IPS-20b (cell line): ENCODE results near the gene EML1.

Experiments used
- H3K27ac ChIP-seq: one replicate; pipeline ENCODE4 v1.5.1; 2013; ENCODE audit warnings: low read length
- H3K27me3 ChIP-seq: 2 replicates; pipeline ENCODE4 v1.6.1; 2013; ENCODE audit warnings: mild to moderate bottlenecking, low read length, inconsistent platforms; ENCODE audit not compliant: insufficient read depth
- H3K36me3 ChIP-seq: 2 replicates; pipeline ENCODE4 v1.6.1; 2013; ENCODE audit warnings: low read depth, mild to moderate bottlenecking, inconsistent platforms, low read length, moderate library complexity; ENCODE audit not compliant: insufficient read depth
- H3K4me1 ChIP-seq: 2 replicates; pipeline ENCODE4 v1.6.1; 2013; ENCODE audit warnings: mild to moderate bottlenecking, control low read depth, inconsistent platforms, low read length, moderate library complexity; ENCODE audit not compliant: insufficient read depth
- H3K4me3 ChIP-seq: 2 replicates; pipeline ENCODE4 v1.5.1; 2013; ENCODE audit warnings: mild to moderate bottlenecking, low read length, inconsistent platforms
- H3K9ac ChIP-seq: 2 replicates; pipeline ENCODE4 v1.6.1; 2013; ENCODE audit warnings: low read depth, mild to moderate bottlenecking, inconsistent platforms, low read length, moderate library complexity
- H3K9me3 ChIP-seq: 2 replicates; pipeline ENCODE4 v1.6.1; 2013; ENCODE audit warnings: mild to moderate bottlenecking, low read depth, low read length, inconsistent platforms; ENCODE audit not compliant: insufficient read depth

Gene EML1

DNA sequence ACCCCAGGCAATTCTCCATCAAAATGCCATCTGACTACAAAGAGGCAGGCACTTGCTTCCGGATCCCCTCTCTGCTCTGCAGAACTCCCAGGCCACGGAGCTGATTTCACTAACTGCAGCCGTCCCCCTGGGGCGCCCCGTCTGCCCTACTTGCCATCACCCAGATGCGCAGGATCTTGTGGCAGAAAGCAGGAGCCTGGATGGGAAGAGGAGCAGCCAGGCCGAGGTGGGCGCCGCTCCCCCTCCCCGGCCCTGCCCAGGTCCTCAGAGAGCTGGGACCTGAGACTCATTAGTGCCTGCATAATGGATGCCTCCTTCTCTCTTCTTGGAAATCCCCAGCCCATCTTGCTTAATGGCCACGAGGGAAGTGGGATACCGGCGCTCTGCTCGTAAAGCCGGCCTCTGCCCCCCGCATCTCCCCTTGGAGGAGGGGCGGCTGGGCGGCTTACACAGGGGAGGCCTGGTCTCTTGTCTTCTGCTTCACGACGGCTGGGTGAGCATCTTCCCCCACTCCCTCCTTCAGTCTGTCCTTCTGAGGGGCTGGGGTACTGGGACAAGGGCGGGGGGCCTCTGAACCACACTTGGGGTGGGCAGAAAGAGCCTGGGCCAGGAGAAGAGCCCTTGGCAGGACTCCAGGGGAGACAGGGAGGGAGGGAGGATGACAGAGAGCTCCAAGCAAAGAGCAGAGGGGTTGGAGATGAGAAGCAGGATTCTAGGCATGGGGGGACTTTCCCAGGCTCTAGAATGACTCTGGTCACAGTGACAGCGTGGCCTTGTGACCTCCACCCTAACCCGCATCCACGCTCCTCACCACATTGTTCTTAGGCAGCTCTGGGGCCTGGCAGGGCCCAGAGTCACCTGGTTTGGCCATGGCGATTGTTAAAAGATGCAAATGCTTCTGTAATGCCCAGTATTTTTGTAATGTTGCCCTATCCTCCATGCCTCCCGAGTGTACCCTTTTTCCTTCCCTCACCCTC, 19.4 kb upstream of the EML1 start:
- H3K27me3 ChIP-seq = no peaks in the 10 kb centered on the region
- peaks cover 22% of the 10 kb centered on the region for H3K4me1 ChIP-seq
- H3K9ac ChIP-seq = no peak overlapping the region; the same call in 1 of the 2 replicates
- peaks cover 4% of the 10 kb centered on the region; the same call in 1 of the 2 replicates for H3K9me3 ChIP-seq
- no peak overlapping the region for H3K27ac ChIP-seq
- no peaks in the 10 kb centered on the region for H3K36me3 ChIP-seq
- H3K4me3 ChIP-seq = no peak overlapping the region

- no peak overlapping the region for H3K4me3 ChIP-seq
- peaks cover 22% of the 10 kb centered on the region for H3K4me1 ChIP-seq
- no peaks in the 10 kb centered on the region for H3K27me3 ChIP-seq
- H3K9ac ChIP-seq = no peak overlapping the region
- peaks cover 5% of the 10 kb centered on the region; the same call in 1 of the 2 replicates for H3K9me3 ChIP-seq
- no peak overlapping the region for H3K27ac ChIP-seq
- no peaks in the 10 kb centered on the region for H3K36me3 ChIP-seq
Observed at GRCh38 chr14:99774556-99775307, 18.5 kb upstream of the EML1 start.

DNA sequence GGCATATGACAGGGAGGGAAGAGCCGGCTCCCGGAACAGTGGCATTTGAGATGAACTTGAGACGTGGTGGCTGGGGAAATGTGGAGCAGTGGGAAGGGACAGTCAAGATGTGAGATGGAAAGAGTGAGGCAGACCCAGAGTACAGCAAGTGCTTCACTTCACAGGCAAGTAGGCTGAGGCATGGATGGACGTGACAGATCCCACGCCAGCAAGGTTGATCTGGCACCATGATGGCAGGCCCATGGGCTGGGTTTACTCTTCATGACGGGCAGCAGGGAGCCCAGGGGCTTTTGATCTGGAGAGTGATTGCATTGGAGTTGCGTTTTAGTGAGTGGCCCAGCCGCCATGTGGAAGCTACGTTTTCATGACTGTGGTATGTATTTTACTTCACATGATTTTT, 17.9 kb upstream of the EML1 start:
- Histone ChIP-seq H3K36me3 (no peaks in the 10 kb centered on the region), H3K9ac (no peak overlapping the region), H3K27me3 (no peaks in the 10 kb centered on the region), H3K4me3 (no peak overlapping the region), H3K4me1 (peaks cover 22% of the 10 kb centered on the region), H3K9me3 (peaks cover 5% of the 10 kb centered on the region; the same call in 1 of the 2 replicates), H3K27ac (no peak overlapping the region)

- Histone ChIP-seq H3K9ac (no peak overlapping the region), H3K4me3 (no peak overlapping the region), H3K27me3 (no peaks in the 10 kb centered on the region), H3K27ac (no peak overlapping the region), H3K4me1 (peaks cover 22% of the 10 kb centered on the region), H3K9me3 (peaks cover 5% of the 10 kb centered on the region; the same call in 1 of the 2 replicates), H3K36me3 (no peaks in the 10 kb centered on the region)
Observed at GRCh38 chr14:99777951-99778350, 15.3 kb upstream of the EML1 start.

DNA sequence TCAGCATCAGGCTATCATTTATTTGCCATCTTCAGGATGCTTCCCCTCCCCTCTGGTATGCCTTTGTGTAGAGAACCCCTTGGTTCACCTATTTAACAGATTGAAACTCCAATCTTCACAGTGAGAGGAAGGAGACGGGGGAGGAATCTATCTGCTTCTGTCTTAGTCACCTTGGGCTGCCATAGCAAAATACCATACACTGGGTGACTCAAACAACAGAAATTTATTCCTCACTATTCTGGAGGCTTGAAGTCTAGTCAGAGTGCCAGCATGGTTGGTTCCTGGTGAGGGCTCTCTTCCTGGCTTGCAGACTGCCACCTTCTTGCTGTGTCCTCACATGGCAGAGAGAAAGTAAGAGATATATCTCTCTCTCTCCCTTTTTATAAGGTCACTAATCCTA, 13.5 kb upstream of the EML1 start:
- no peak overlapping the region for H3K27ac ChIP-seq
- no peak overlapping the region for H3K9ac ChIP-seq
- no peak overlapping the region for H3K4me3 ChIP-seq
- H3K27me3 ChIP-seq = no peaks in the 10 kb centered on the region
- peaks cover 6% of the 10 kb centered on the region for H3K4me1 ChIP-seq
- peaks cover 5% of the 10 kb centered on the region; the same call in 1 of the 2 replicates for H3K9me3 ChIP-seq
- no peaks in the 10 kb centered on the region for H3K36me3 ChIP-seq

GRCh38 chr14:99780690-99781089, 12.5 kb upstream of the EML1 start:
- Histone ChIP-seq H3K36me3 (no peaks in the 10 kb centered on the region), H3K4me1 (no peaks in the 10 kb centered on the region), H3K27me3 (no peaks in the 10 kb centered on the region), H3K27ac (no peak overlapping the region), H3K9ac (no peak overlapping the region), H3K4me3 (no peak overlapping the region), H3K9me3 (peaks cover 5% of the 10 kb centered on the region; the same call in 1 of the 2 replicates)

- no peaks in the 10 kb centered on the region for H3K27me3 ChIP-seq
- no peak overlapping the region for H3K27ac ChIP-seq
- H3K4me1 ChIP-seq = no peaks in the 10 kb centered on the region
- H3K4me3 ChIP-seq = no peak overlapping the region
- H3K36me3 ChIP-seq = no peaks in the 10 kb centered on the region
- no peak overlapping the region for H3K9ac ChIP-seq
- H3K9me3 ChIP-seq = peaks cover 5% of the 10 kb centered on the region; the same call in 1 of the 2 replicates
Observed at GRCh38 chr14:99781091-99781490, 12.1 kb upstream of the EML1 start.

DNA sequence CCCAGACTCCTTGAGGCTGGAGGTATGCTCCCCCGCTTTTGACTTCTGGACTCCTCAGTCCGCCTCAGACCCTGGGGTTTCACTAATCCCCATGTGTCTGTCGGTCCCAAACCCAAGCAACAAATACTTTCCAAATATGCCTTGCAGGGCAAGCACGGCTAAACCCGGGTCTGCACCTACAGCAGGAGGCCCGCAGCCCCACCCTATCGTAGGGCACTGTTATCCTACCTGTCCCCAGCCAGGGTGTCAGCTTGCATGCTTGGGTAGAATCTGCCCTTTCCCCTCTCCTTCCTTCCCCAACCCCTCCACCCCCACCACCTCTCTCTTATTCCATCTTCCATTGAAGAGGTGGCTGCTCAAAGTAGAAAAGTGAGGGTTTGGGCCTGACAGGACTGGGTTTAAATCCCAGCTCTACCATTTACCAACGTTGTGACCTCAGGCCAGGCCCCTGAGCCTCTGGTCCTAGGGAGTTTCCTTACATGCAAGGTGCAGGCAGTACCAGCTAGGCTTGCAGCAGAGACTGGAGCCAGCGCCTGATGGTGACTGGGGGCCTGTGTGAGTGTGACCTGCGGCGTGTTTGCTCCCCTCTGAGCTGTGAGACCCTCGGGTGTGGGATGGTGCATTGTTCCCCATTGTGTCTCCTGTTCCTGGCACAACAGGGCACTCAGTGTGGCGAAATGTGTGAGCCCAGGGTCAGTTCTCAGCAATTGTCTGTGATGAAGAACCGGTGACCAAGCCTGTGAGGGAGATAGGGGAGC, 11.2 kb upstream of the EML1 start:
- Histone ChIP-seq H3K4me3 (no peak overlapping the region), H3K9me3 (peaks cover 5% of the 10 kb centered on the region; the same call in 1 of the 2 replicates), H3K36me3 (no peaks in the 10 kb centered on the region), H3K27me3 (no peaks in the 10 kb centered on the region), H3K27ac (no peak overlapping the region), H3K4me1 (no peaks in the 10 kb centered on the region), H3K9ac (no peak overlapping the region)

DNA sequence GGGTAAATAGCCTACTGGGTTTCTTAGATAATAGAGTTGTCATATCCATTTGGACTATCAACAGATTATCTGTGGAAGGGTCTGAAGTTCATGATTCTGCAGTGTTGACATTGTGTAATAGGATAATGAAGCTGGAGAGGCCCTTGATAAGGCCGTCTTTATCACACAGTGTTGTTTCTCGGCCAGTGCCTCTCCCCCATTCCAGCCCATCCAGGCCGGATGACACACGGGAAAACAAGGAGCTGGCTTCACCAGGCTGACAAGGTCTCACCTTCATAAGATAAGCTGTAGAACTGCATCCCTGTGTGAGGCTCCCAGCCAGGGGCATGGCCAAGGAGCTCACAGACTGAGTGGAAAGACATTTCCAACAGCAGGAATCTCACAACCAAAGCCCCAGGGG, 8.7 kb upstream of the EML1 start:
- Histone ChIP-seq H3K36me3 (no peaks in the 10 kb centered on the region), H3K4me3 (no peak overlapping the region), H3K27ac (no peak overlapping the region), H3K4me1 (no peaks in the 10 kb centered on the region), H3K9ac (no peak overlapping the region), H3K27me3 (no peaks in the 10 kb centered on the region), H3K9me3 (no peaks in the 10 kb centered on the region)

DNA sequence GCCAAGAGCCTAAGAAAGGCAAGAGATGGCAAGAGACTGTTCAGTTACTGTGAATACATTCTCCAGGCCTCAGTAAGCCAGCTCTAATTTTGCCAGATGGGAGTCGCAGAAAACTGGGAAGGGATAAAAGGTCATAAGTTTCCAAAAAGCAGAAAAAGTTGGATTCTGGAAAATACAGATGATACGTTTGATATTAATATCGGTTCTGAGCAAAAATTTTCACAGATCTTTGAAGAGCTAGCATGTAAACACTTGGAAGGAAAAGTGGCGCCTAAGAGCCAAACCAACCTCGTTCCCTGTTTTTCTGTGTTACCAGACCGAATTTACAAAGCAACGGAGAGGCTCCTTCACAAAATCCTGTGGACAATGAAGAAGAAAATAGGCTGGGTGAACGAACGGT, 7.8 kb upstream of the EML1 start:
- Histone ChIP-seq H3K27me3 (no peaks in the 10 kb centered on the region), H3K36me3 (no peaks in the 10 kb centered on the region), H3K4me1 (no peaks in the 10 kb centered on the region), H3K27ac (no peak overlapping the region), H3K9ac (no peak overlapping the region), H3K4me3 (no peak overlapping the region), H3K9me3 (no peaks in the 10 kb centered on the region)

DNA sequence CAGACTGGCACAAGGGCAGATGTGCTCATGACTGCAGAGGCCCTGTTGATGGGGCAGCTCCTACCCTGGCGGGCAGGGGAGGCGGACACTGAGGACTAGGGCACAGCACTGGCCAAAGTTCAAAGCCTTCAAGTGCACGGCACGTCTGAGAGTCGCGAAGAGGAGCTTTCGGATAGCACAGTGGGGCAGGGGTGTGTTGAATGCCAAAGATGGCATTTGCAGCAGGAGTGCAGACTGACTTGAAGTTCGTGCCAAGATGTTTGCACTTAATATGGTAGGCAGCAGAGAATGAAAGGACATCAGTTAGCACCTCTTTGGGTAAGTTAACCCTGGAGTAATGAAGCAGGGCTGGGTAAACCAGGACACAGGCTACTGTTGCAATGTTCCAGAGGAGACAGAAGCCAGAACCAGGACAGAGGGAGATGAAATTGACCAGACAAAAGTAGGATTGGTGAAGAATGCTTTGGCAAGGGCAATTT, 6.7 kb upstream of the EML1 start:
- no peak overlapping the region for H3K9ac ChIP-seq
- no peak overlapping the region for H3K27ac ChIP-seq
- H3K9me3 ChIP-seq = no peaks in the 10 kb centered on the region
- peaks cover under 1% of the 10 kb centered on the region; the same call in 1 of the 2 replicates for H3K27me3 ChIP-seq
- no peaks in the 10 kb centered on the region for H3K4me1 ChIP-seq
- no peaks in the 10 kb centered on the region for H3K36me3 ChIP-seq
- H3K4me3 ChIP-seq = no peak overlapping the region
